HG03439 (cell line): ENCODE data around the gene KIF26B.
"Not testable (repeated sequence)": the region's sequence is repeated elsewhere in the genome, so short reads cannot be mapped to it uniquely, and the experiment has no call there.

Experiments used
- ATAC-seq: cut with Tn5 transposase; IDR thresholded peaks from one replicate; pipeline ENCODE4 v1.9.1; 2021; ENCODE audit warnings: mild to moderate bottlenecking, moderate library complexity; ENCODE audit not compliant: unreplicated experiment

Gene KIF26B

DNA sequence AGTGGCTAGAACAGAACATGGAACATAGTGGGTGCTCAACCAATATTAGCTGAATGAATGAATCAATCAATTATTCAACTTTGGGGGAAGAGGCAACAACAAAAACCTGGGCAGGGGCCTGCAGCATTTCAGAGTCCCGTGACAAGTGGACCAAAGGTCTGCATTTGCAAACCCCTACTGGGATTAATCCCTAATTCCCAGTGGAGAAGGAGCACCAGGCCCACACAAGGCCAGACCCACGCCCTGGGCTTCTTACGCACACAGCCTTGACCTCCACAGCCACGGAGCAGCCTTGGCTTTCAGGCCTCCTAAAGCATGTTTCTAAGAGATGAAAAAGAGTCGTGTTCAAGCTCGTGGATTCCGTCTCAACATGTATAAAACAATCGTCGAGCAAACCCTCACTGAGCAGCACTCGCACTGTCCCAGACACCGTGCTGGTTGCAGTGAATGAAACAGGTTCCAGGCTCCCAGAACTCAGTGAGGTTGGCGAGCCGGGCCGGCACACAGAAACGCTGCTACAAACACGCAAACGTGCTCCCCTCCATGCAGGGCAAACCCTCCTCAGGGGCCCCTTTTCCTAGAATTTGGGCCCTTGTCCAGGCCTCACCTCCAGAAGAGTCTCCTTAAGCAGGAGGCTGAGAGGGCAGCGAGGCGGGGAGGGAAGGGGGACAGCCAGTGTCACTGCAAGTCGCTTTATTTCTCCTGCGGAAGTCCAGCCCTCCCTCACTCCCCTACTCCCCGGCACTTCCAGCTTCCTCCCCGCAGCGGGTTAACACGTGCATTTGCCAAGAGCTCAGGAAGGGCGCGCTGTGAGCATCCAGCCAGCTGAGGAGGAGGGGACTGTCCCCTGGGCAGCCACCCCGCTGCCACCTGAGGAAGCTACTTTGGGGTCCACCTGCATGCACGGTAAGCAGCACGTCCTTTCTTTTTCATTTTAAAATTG lies 556.4 kb downstream of the KIF26B start:
- ATAC-seq = no peak

- not testable (repeated sequence) for ATAC-seq
Observed at GRCh38 chr1:245714027-245714426, 559.2 kb downstream of the KIF26B start.

DNA sequence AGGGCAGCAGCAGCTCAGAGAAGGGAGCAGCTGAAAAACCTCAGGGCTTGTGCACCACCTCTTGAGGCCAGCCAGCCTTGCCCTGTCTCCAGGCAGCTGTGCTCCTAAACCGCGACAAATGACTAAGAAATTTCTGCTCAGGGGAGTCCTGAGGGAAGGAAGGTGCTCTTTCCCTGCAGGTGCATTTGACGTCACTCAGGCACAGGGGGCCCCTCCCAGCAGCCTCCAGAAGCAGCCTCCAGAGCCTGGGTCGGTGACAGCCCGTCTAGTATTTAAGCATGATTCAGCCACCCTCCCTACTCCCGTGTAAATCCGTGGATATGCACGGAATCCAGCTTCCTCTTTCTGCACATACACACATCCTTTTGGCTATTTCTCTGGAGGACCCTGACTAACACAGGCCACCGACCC lies 560.5 kb downstream of the KIF26B start:
- no peak for ATAC-seq

DNA sequence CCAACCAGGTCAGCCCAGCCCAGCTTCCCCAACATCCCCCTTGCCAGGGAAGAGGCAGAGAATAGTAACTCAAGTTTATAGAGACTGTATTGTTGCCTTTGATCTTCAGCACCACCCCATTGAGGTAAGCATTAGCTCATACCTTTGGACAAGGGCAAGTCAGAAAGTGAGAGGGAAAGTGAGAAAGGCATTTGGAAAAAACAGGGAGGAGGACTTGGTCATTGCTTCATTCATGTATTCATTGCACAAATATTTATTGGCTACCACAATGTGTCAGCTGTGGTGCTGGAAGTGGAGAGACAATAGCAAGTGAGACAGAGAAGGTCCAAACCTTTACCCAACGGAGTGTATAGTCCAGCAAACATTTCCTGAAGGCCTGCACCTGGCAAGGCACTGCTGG lies 561.2 kb downstream of the KIF26B start:
- ATAC-seq = no peak

DNA sequence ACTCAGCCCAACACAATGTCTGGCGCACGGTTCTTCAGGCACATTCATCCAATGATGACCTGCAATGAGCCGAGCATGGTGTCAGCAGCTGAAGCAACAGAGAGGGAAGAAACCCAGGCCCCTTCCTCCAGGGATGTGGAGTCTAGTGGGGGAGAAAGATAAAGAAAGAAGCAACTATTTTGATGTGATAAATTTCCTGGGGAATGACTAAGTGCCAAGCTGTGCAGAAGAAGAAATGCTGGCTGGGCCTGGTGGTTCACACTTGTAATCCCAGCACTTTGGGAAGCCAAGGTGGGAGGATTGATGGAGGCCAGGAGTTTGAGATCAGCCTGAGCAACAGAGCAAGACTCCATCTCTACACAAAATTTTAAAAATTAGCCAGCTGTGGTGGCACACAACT lies 561.8 kb downstream of the KIF26B start:
- ATAC-seq = no peak

DNA sequence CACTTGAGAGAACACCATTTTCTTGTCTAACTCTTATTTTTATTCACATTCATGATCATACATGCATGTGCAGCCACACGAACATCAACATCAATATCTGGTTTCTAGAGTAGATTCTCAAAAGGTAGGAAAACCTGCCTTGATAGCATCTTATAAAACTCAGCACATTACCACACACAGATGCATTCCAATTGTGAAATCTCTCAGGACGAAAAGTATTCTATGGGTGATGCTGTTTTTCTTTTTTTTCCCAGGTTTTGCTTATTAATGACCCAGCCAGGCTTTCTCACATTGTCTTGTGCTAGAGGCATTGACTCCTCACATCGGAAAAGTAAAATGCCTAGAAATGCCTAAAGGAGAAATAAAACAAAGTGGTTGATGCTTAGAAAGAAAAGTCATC lies 562.8 kb downstream of the KIF26B start:
- ATAC-seq = no peak

DNA sequence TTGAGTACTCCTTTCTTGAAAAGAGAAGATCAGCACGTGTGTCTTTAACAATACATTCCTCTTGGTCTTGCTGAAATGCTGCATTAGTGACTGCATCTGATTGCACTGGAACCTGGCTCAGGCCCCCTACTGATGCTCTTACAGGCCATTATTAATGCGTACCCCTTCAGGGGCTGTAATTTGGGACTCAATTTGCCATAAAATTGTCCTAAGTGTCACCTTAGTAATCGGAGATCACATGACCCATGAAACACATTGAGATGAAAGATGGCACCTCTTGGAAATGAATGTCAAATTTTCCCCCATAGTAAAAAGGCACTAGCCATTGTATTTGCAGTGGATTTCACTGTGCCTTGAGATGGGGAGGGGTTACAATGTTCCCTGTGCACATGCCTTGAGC lies 563.3 kb downstream of the KIF26B start:
- no peak for ATAC-seq

- ATAC-seq = no peak
Observed at GRCh38 chr1:245718951-245719350, 564.2 kb downstream of the KIF26B start.

DNA sequence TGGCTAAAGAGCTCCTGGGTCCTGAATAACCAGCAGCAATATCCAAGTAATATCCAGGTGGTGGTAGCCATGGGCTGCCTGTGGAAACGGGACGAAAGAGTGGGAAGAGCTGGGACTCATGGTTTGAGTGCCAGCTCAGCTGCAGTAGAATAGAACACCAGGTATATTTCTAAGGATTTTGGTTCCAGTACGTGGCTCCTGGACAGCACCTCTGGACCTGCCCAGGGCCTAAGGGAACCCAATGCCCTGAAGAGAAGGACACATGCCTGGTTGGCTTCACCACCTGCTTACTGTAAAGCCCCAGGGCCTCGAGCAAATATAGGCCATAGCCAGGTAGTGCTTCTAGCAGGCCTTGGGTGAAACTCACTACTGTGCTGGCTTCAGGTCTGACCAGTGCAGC lies 566.7 kb downstream of the KIF26B start:
- ATAC-seq = no peak

DNA sequence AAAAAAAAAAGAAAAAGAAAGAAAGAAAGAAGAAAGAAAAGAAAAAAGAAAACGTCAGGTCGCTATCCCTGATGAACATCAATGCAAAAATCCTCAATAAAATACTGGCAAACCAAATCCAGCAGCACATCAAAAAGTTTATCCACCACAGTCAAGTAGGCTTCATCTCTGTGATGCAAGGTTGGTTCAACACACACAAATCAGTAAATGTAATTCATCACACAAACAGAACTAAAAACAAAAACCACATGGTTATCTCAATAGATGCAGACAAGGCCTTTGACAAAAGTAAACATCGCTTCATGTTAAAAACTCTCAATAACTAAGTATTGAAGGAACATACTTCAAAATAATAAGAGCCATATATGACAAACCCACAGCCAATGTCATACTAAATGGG lies 573.2 kb downstream of the KIF26B start:
- ATAC-seq = not testable (repeated sequence)

DNA sequence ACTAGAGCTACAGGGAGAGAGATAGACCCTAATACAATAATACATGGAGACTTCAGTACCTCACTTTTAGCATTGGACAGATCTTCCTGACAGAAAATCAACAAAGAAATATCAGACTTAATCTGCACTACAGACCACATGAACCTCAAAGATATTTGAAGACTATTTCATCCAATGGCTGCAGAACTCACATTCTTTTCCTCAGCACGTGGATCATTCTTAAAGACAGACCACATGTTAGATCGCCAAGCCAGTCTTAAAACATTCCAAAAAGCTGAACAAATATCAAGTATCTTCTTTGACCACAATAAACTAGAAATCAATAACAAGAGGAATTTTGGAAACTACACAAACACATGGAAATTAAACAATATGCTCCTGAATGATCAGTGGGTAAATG lies 576.0 kb downstream of the KIF26B start:
- ATAC-seq = no peak

GRCh38 chr1:245740336-245740735 lies 585.6 kb downstream of the KIF26B start:
- not testable (repeated sequence) for ATAC-seq

- ATAC-seq = no peak
Observed at GRCh38 chr1:245742896-245743295, 588.1 kb downstream of the KIF26B start.

- ATAC-seq = no peak
Observed at GRCh38 chr1:245748240-245748639, 593.5 kb downstream of the KIF26B start.

GRCh38 chr1:245748646-245749045 lies 593.9 kb downstream of the KIF26B start:
- ATAC-seq = no peak

DNA sequence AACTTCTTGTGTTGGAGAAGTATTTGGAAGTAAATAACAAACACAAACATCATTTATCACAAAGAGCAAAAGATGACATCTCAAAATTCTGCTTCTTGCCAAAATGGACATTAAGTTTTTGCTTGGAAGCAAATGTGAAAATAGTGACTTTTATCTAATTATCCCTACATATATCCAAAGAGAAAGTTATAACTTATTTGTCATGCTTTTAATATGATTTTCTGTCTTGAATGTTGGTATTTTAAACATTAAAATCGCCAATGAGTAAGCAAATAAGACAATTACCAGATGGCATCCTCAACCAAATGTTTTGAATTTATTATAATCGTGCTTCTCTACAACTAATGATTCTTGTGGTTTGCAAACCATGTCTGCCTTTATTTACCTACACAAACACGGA lies 594.3 kb downstream of the KIF26B start:
- no peak for ATAC-seq

GRCh38 chr1:245750261-245750660 lies 595.5 kb downstream of the KIF26B start:
- ATAC-seq = no peak

DNA sequence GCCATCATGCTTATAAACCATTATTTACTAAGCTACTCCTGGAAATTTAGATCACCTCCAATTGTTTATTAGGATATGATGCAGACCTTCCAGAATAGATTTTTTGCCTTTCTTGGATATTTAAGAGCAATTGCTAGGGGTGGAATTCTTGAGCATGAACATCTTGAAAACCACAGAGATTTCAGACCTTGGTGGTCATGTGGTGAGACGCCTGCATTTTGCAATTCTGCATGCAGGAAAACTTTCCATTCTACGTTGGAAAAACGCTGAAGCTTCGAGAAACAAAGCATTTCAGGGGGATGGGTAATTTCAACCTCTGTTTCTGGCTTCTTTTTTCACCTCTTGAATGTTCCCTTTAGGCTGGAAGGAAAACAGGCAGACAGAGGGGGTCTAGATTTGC lies 596.3 kb downstream of the KIF26B start:
- ATAC-seq = no peak

GRCh38 chr1:245751726-245752470 lies 597.1 kb downstream of the KIF26B start:
- no peak for ATAC-seq

GRCh38 chr1:245752561-245752960 lies 597.8 kb downstream of the KIF26B start:
- no peak for ATAC-seq

DNA sequence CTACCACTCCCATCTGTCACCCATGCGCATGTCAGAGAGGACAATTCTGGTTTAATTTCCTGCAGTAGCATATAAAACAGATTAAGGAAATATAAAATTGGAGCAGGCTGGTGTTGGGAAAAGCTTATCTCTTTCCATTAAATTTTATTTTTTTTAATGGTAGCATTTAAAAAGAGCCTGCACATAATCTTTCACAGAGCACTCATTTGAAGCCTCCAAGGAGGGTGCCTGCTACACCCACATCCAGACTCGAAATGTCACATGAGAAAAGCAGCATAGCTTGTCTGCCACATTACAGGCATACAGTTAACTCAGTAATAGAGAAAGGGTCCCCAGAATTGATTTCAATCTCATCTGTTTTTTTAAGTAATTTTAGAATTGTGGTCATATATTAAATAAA lies 599.0 kb downstream of the KIF26B start:
- no peak for ATAC-seq

- no peak for ATAC-seq
Observed at GRCh38 chr1:245754463-245754961, 599.7 kb downstream of the KIF26B start.
